Upper lobe of right lung (tissue), 1 donor: ENCODE data around the gene APCDD1. TPM values are rescaled to one million over a fixed set of nuclear protein-coding genes. Genes with fewer than 3 reads are reported as not detected.

Experiments used
- ATAC-seq: fragments of 200-7000 bp; cut with Tn5 transposase; one replicate; pipeline ENCODE4 v1.9.1; 2020; ENCODE audit warnings: mild to moderate bottlenecking, moderate library complexity
- DNase-seq: peaks from one replicate; pipeline ENCODE4 v3.0.0-alpha.2; 2020
- H3K27ac ChIP-seq: fragments of 200-600 bp; one replicate; pipeline ENCODE4 v1.8.0; 2022
- H3K27me3 ChIP-seq: fragments of 200-600 bp; one replicate; pipeline ENCODE4 v1.8.0; 2022; ENCODE audit warnings: mild to moderate bottlenecking
- H3K36me3 ChIP-seq: fragments of 200-600 bp; one replicate; pipeline ENCODE4 v1.8.0; 2022
- H3K4me1 ChIP-seq: fragments of 200-600 bp; one replicate; pipeline ENCODE4 v1.8.0; 2022
- H3K4me3 ChIP-seq: fragments of 200-600 bp; one replicate; pipeline ENCODE4 v1.8.0; 2022; ENCODE audit warnings: mild to moderate bottlenecking
- H3K9me3 ChIP-seq: fragments of 200-600 bp; one replicate; pipeline ENCODE4 v1.8.0; 2022
- CTCF ChIP-seq: fragments of 200-600 bp; IDR thresholded peaks from one replicate; pipeline ENCODE4 v1.8.0; 2022; ENCODE audit warnings: antibody characterized with exemption
- intact Hi-C: fragments of 100-400 bp; cut with DNase I; formaldehyde crosslinking; loops from one replicate; pipeline ENCODE4 v1.11.0; 2022
- total RNA-seq: library from RNA; stranded (reverse); fragmentation: NEBNext Ultra II Directional; extraction: Animal tissue kit (Norgen Biotek cat#: 25700); gene quantifications from one replicate; pipeline ENCODE4 v1.2.1, GENCODE V29; 2021
- donor health status: DM: no; HTN: yes; CAD: no; lungs with severe emphysema.

The APCDD1 gene
- total RNA-seq, 1 donor from 2014 or later, result 27.6 TPM

GRCh38 chr18:10453261-10453805 lies 1.1 kb upstream of the APCDD1 start:
- H3K4me3 ChIP-seq, result no peak overlapping the region
- peak overlapping the region; percentile 85 for H3K27ac ChIP-seq
- no peaks in the 10 kb centered on the region for H3K27me3 ChIP-seq
- ATAC-seq, result no peak
- H3K36me3 ChIP-seq, result no peaks in the 10 kb centered on the region
- TF ChIP-seq CTCF, result no peak
- H3K9me3 ChIP-seq, result no peaks in the 10 kb centered on the region
- DNase-seq, result no peak
- peaks cover 12% of the 10 kb centered on the region for H3K4me1 ChIP-seq
- intact Hi-C loops, result no loop called here

- H3K4me3 ChIP-seq, result peak overlapping the region; percentile 76
- H3K27ac ChIP-seq, result peak overlapping the region; percentile 90
- intact Hi-C loops, result no loop called here
- no peaks in the 10 kb centered on the region for H3K36me3 ChIP-seq
- no peaks in the 10 kb centered on the region for H3K27me3 ChIP-seq
- DNase-seq (peak; percentile 82), ATAC-seq (peak; percentile 66)
- no peaks in the 10 kb centered on the region for H3K9me3 ChIP-seq
- H3K4me1 ChIP-seq, result peaks cover 12% of the 10 kb centered on the region
- TF ChIP-seq CTCF, result no peak
Observed at GRCh38 chr18:10454681-10455557, 484 bp downstream of the APCDD1 start.

GRCh38 chr18:10455726-10456453 lies 1.5 kb downstream of the APCDD1 start:
- Histone ChIP-seq H3K4me3 (peak overlapping the region; percentile 76), H3K36me3 (no peaks in the 10 kb centered on the region), H3K27me3 (no peaks in the 10 kb centered on the region), H3K9me3 (no peaks in the 10 kb centered on the region), H3K4me1 (peaks cover 12% of the 10 kb centered on the region), H3K27ac (peak overlapping the region; percentile 90)
- no peak for ATAC-seq
- no peak for DNase-seq
- TF ChIP-seq CTCF, result no peak
- intact Hi-C loops, result no loop called here

GRCh38 chr18:10456718-10457117 lies 2.3 kb downstream of the APCDD1 start:
- intact Hi-C loops, result no loop called here
- no peak for ATAC-seq

GRCh38 chr18:10457128-10457527 lies 2.7 kb downstream of the APCDD1 start:
- no peak for TF ChIP-seq CTCF
- no peaks in the 10 kb centered on the region for H3K27me3 ChIP-seq
- intact Hi-C loops, result no loop called here
- H3K9me3 ChIP-seq, result no peaks in the 10 kb centered on the region
- peaks cover 12% of the 10 kb centered on the region for H3K4me1 ChIP-seq
- DNase-seq (no peak), ATAC-seq (no peak)
- H3K36me3 ChIP-seq, result no peaks in the 10 kb centered on the region
- H3K4me3 ChIP-seq, result peak overlapping the region; percentile 76
- H3K27ac ChIP-seq, result no peak overlapping the region

More at GRCh38 chr18:10456718-10457117, 2.3 kb downstream of the APCDD1 start:
- no peaks in the 10 kb centered on the region for H3K27me3 ChIP-seq
- H3K9me3 ChIP-seq, result no peaks in the 10 kb centered on the region
- DNase-seq, result no peak
- peaks cover 12% of the 10 kb centered on the region for H3K4me1 ChIP-seq
- no peak overlapping the region for H3K27ac ChIP-seq
- H3K4me3 ChIP-seq, result peak overlapping the region; percentile 76
- H3K36me3 ChIP-seq, result no peaks in the 10 kb centered on the region
- no peak for TF ChIP-seq CTCF
